ENCODE measurements around the gene MMGT1.

The MMGT1 gene

DNA sequence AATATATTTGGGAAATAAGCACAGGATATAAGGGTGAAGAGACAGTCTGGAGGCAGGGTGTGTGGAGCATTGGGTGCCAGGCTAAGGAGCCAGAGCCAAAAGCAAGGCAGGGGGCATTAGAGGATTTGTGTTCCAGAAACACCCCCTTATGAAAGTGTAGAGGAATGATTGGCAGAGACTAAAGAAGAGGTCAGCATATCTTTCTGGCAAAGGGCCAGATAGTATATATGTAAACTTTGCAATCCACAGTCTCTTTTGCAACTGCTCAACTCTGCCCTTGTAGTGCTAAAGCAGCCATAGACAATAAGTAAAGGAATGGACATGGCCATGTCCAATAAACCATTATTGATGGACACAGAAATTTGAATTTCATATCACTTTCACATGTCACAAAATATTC is 7.9 kb upstream of the MMGT1 start:
- in situ Hi-C loops (cut with HindIII; ENCODE audit: low sequenced_read_pairs), result no loop called here
- H3K4me3 ChIP-seq (ENCODE audit: low read depth, low read length), result no peak overlapping the region
- DNase-seq (ENCODE audit: low read depth), result no peak
- TF ChIP-seq, protein P1, sequence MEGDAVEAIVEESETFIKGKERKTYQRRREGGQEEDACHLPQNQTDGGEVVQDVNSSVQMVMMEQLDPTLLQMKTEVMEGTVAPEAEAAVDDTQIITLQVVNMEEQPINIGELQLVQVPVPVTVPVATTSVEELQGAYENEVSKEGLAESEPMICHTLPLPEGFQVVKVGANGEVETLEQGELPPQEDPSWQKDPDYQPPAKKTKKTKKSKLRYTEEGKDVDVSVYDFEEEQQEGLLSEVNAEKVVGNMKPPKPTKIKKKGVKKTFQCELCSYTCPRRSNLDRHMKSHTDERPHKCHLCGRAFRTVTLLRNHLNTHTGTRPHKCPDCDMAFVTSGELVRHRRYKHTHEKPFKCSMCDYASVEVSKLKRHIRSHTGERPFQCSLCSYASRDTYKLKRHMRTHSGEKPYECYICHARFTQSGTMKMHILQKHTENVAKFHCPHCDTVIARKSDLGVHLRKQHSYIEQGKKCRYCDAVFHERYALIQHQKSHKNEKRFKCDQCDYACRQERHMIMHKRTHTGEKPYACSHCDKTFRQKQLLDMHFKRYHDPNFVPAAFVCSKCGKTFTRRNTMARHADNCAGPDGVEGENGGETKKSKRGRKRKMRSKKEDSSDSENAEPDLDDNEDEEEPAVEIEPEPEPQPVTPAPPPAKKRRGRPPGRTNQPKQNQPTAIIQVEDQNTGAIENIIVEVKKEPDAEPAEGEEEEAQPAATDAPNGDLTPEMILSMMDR (IDR thresholded peaks at IDR 0.05; ENCODE audit: low read depth, low read length, missing control alignments), result no peak

DNA sequence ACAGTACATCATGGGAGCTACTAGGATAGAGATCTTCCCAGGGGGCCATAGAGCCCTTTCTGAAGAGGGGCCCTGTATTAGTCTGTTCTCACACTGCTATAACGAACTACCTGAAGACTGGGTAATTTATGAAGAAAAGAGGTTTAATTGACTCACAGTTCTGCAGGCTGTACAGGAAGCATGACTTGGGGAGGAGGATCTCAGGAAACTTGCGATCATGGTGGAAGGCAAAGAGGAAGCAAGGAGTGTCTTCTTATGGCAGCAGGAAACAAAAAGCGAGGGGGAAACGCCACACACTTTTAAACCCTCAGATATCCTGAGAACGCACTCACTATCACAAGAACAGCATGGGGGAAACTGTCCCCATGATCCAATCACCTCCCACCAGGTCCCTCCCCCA is 7.2 kb upstream of the MMGT1 start:
- no peak for DNase-seq (ENCODE audit: low read depth)
- in situ Hi-C loops (cut with HindIII; ENCODE audit: low sequenced_read_pairs), result no loop called here
- H3K4me3 ChIP-seq (ENCODE audit: low read depth, low read length), result no peak overlapping the region
- TF ChIP-seq, protein P1 (IDR thresholded peaks at IDR 0.05; ENCODE audit: low read depth, low read length, missing control alignments), result no peak

DNA sequence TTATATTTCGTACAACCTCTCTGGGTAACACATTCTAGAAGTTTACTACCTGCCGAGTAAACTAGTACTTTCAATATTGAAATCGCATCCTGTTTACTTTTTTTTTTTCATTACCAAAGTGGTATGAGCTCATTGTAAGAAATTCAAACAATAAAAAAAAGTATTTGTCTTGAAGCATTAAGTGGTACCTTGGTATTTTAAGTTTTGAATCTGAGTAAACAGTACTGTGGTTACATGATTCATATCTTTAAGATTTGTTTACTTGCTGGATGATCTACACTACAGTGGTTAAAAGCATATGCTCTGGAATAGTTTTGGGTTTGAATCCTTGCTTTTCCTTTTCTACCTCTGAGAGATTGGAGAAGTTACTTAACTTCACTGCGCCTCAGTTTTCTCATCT is 3.8 kb upstream of the MMGT1 start:
- TF ChIP-seq, protein P1 (IDR thresholded peaks at IDR 0.05; ENCODE audit: low read depth, low read length, missing control alignments), result no peak

DNA sequence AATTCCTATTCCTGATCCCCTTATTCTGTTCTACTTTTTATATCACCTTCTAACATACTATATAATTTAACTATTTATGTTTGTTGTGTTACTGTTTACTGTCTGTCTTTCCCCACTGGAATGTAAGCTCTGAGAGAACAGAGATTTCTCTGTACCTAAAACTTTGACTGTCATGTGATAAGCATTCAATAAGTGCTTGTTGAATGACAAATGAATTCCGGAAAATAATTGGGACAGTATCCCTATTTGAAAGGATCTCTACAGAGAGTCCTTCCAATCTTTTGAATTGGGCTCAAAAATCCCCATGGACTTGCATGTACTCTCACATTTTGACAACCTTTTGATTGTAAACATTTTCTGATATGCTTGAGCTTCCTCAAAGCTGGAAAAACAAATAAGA is 1.6 kb upstream of the MMGT1 start:
- in situ Hi-C loops (cut with HindIII; ENCODE audit: low sequenced_read_pairs), result no loop called here
- no peak for DNase-seq (ENCODE audit: low read depth)
- TF ChIP-seq, protein P1 (IDR thresholded peaks at IDR 0.05; ENCODE audit: low read depth, low read length, missing control alignments), result no peak
- H3K4me3 ChIP-seq (ENCODE audit: low read depth, low read length), result no peak overlapping the region

More for the DNA sequence above, 3.8 kb upstream of the MMGT1 start:
- in situ Hi-C loops (cut with HindIII; ENCODE audit: low sequenced_read_pairs), result no loop called here
- no peak overlapping the region for H3K4me3 ChIP-seq (ENCODE audit: low read depth, low read length)
- DNase-seq (ENCODE audit: low read depth), result no peak

DNA sequence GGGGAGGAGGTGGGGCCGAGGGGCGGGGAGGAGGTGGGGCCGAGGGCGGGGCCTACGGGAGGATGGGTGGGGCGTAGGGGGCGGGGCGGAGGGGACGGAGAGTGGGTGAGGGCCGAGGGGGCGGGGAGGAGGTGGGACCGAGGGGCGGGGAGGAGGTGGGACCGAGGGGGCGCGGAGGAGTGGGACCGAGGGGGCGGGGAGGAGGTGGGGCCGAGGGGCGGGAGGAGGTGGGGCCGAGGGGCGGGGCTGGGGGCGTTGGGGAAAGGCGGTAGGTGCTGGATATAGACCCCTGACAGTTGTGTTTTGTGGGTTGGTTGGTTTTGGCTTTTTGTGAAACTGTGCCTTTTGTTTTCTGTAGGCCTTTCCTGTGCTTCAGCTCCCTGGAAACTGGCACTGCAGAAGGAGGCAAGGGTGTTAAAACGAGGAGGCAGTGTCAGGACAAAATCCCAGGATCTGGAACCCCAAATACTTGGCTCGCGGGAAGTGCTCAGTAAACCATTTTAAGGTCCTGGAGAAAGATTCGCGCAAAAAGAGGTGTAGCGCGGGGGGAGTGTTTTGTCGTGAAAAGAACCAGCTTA is 580 bp upstream of the MMGT1 start:
- in situ Hi-C loops (cut with HindIII; ENCODE audit: low sequenced_read_pairs), result no loop called here
- peak overlapping the region; percentile 33 for H3K4me3 ChIP-seq (ENCODE audit: low read depth, low read length)
- DNase-seq (ENCODE audit: low read depth), result peak; percentile 24
- TF ChIP-seq, protein P1 (IDR thresholded peaks at IDR 0.05; ENCODE audit: low read depth, low read length, missing control alignments), result no peak

- DNase-seq (ENCODE audit: low read depth), result no peak
- in situ Hi-C loops (cut with HindIII; ENCODE audit: low sequenced_read_pairs), result no loop called here
- peak overlapping the region; percentile 53 for H3K4me3 ChIP-seq (ENCODE audit: low read depth, low read length)
- TF ChIP-seq, protein P1 (IDR thresholded peaks at IDR 0.05; ENCODE audit: low read depth, low read length, missing control alignments), result peak; percentile 11
These were observed 702 bp downstream of the MMGT1 start for GRCh38 chrX:135973025-135973547.
